Measurements from ENCODE around the gene IFTAP.

Gene IFTAP

DNA sequence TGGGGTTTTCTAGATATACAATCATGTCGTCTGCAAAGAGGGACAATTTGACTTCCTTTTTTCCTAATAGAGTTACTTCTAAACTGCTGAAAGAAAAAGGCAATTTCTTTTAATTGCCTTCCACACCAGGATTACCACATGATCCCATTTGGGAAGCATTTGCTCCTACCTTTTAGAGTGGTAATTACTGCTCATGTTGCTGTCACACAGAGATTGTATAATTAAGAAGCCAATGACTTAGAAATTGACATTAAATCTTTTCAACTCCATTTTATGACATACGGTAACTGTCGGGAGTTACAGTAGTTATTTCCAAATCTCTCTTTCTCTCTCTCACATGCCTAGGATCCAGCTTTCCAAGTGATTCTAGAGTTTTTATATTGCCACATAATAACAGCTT, 21.5 kb downstream of the IFTAP start:
- DNase-seq (ENCODE audit: insufficient read length, low spot score) (no peak), FAIRE-seq (no peak)
- TF ChIP-seq TAF1 (IDR thresholded peaks at IDR 0.05; ENCODE audit: low read depth, low read length): no peak
- TF ChIP-seq POLR2AphosphoS5 (IDR thresholded peaks at IDR 0.05; ENCODE audit: low read depth, low read length): no peak
- TF ChIP-seq POLR2A (IDR thresholded peaks at IDR 0.05; ENCODE audit: low read depth, low read length): no peak
- TF ChIP-seq PAX5 (IDR thresholded peaks at IDR 0.05; ENCODE audit: insufficient read depth, low read length, severe bottlenecking): no peak
- TF ChIP-seq SPI1 (IDR thresholded peaks at IDR 0.05; ENCODE audit: low read depth, low read length): no peak
- no peak for TF ChIP-seq POU2F2 (IDR thresholded peaks at IDR 0.05; ENCODE audit: low read depth, low read length)

DNA sequence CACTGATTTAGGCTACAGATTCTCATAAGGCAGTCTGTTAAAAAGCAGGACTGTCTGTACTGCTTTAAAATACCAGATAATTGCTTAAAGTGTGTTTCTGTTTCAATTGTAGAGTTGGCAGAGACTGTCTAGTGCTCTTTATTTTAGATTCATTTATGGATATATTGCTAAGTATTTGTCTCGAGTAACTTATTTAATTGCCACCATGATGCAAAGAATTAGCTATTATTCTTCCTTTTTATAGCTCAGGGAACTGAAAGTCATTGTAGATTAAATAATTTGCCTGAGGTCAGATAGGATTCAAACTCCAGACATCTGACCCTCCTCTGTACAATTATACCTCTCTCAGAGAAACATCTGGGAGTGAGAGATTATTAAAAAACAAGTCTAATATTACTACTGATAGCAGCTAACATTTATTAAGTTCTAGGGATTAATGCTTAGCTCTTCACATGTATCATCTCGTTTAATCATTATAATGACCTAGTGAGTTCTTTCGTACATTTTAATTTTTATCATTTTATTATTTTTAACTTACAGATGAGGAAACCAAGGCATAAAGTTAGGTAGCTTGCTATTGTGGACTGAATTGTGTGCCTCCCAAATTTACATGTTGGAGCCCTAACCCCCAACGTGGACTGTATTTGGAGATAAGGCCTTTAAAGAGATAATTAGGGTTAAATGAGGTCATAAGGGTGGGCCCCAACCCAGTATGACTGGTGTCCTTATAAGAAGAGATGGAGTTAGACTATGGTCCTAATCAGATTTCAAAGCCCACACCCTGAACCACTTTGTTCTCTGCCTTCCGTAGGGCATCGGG, 23.5 kb downstream of the IFTAP start:
- FAIRE-seq: no peak
- DNase-seq (ENCODE audit: insufficient read length, low spot score): no peak
- TF ChIP-seq POU2F2 (IDR thresholded peaks at IDR 0.05; ENCODE audit: low read depth, low read length): no peak
- no peak for TF ChIP-seq PAX5 (IDR thresholded peaks at IDR 0.05; ENCODE audit: insufficient read depth, low read length, severe bottlenecking)
- TF ChIP-seq POLR2A (IDR thresholded peaks at IDR 0.05; ENCODE audit: low read depth, low read length): no peak
- no peak for TF ChIP-seq TAF1 (IDR thresholded peaks at IDR 0.05; ENCODE audit: low read depth, low read length)
- TF ChIP-seq POLR2AphosphoS5 (IDR thresholded peaks at IDR 0.05; ENCODE audit: low read depth, low read length): no peak
- TF ChIP-seq SPI1 (IDR thresholded peaks at IDR 0.05; ENCODE audit: low read depth, low read length): no peak

DNA sequence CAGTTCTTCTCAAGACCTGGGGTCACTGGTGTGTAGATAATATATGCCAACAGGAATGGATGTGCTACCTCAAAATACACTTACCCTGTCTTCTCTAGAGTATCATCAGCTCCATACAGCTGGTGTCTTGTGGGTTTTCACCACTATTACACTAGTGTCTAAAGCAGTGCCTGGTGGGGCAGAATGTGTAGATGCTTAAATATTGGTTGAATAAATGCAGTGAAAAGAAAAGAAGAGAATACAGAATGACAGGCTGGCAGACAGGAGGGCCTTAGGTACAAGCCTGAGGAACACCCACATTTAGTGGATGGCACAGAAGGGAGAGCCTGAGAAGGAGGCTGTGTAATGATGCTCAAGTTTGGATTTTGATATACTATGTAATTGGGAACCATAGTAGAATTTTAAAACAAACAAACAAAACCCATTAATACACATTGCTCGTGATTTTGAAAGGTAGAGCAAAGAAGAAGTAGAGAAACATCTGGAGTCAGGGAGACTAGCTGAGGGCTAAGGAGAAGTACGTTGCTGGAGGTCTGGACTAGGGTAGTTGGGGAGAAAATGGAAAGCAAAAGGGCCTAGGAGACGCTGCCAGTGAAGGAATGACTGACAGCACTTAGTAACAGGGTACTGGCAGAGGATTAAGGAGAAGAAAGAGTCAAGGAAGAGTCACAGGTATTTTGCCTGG, 24.2 kb downstream of the IFTAP start:
- FAIRE-seq (peak; percentile 45), DNase-seq (ENCODE audit: insufficient read length, low spot score) (no peak)
- TF ChIP-seq TAF1 (IDR thresholded peaks at IDR 0.05; ENCODE audit: low read depth, low read length): no peak

DNA sequence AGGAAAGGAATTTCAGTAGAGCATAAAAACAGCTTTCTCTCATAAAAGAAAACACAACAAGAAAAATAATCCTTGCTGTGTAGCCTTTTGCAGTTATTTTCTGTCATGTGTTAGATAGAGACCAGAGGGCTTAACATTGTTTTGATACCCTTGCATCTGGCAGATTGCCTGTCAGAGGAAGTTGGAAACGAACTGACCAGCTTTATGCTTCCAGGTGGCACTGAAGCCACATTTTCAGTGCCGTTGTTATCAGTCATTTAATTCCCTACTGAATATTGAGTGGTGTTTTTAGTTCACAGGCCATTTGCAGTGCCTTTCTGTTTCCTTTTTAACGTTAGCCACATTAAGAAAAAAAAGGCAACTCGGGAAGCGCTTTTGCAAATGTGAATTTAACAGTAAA, 25.2 kb downstream of the IFTAP start:
- DNase-seq (ENCODE audit: insufficient read length, low spot score) (no peak), FAIRE-seq (peak; percentile 16)
- no peak for TF ChIP-seq POLR2AphosphoS5 (IDR thresholded peaks at IDR 0.05; ENCODE audit: low read depth, low read length)
- no peak for TF ChIP-seq SPI1 (IDR thresholded peaks at IDR 0.05; ENCODE audit: low read depth, low read length)
- TF ChIP-seq POLR2A (IDR thresholded peaks at IDR 0.05; ENCODE audit: low read depth, low read length): no peak
- TF ChIP-seq POU2F2 (IDR thresholded peaks at IDR 0.05; ENCODE audit: low read depth, low read length): no peak
- no peak for TF ChIP-seq PAX5 (IDR thresholded peaks at IDR 0.05; ENCODE audit: insufficient read depth, low read length, severe bottlenecking)
- no peak for TF ChIP-seq TAF1 (IDR thresholded peaks at IDR 0.05; ENCODE audit: low read depth, low read length)

DNA sequence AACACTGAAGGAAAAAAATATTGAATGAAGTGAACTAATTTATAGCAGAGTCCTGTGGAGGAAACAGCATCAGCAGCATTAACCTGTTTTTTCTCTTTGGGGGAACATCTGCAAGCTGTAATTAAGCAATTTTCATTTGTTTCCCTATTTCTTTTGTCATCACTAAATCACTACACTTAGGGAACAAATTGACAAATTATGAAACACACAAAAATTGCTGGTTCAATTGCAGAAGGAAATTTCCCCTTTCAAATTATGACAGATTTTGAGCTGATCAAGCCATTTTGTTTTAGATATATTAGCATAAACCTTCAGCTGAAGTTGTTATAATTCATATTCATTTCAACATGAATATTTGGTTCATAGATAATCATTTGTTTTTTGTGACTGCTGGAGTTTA, 25.9 kb downstream of the IFTAP start:
- TF ChIP-seq SPI1 (IDR thresholded peaks at IDR 0.05; ENCODE audit: low read depth, low read length): no peak
- no peak for TF ChIP-seq TAF1 (IDR thresholded peaks at IDR 0.05; ENCODE audit: low read depth, low read length)
- no peak for TF ChIP-seq POU2F2 (IDR thresholded peaks at IDR 0.05; ENCODE audit: low read depth, low read length)
- TF ChIP-seq POLR2A (IDR thresholded peaks at IDR 0.05; ENCODE audit: low read depth, low read length): no peak
- no peak for TF ChIP-seq POLR2AphosphoS5 (IDR thresholded peaks at IDR 0.05; ENCODE audit: low read depth, low read length)
- TF ChIP-seq PAX5 (IDR thresholded peaks at IDR 0.05; ENCODE audit: insufficient read depth, low read length, severe bottlenecking): no peak
- no peak for DNase-seq (ENCODE audit: insufficient read length, low spot score)
- no peak for FAIRE-seq

DNA sequence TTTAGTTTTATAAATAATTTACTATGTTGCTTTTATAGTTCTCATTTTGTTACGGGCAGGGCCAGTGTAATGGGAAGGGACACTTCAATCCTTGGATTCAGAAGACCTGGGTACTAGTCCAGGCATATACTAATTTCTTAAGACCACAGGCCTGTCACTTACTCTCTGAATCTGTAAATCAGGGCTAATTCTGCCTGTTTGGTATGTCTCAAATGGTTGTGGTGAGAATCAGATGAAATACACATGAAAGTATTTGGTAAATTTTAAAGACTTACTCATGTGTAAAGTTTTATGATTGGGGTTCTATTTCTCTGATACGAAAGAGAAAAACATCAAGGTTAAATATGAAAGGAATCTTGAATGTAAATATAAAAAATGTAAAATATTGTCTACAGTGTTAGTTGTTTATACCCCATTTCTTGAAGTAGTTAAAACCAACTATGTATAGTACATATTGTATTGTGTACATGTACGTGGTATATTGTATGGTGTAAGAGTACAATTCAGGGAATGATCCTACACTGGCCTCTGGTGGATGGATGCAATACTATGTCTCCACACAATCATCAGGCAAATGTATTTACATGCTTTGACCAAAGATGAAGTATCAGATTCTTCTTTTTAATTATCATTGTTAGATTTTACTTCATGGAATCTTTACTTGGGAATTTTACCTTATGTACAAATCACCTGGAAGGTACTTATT, 28.3 kb downstream of the IFTAP start:
- peak; percentile 68 for FAIRE-seq
- TF ChIP-seq SPI1 (IDR thresholded peaks at IDR 0.05; ENCODE audit: low read depth, low read length): no peak
- no peak for TF ChIP-seq TAF1 (IDR thresholded peaks at IDR 0.05; ENCODE audit: low read depth, low read length)
- no peak for TF ChIP-seq POLR2AphosphoS5 (IDR thresholded peaks at IDR 0.05; ENCODE audit: low read depth, low read length)
- TF ChIP-seq POU2F2 (IDR thresholded peaks at IDR 0.05; ENCODE audit: low read depth, low read length): no peak
- TF ChIP-seq POLR2A (IDR thresholded peaks at IDR 0.05; ENCODE audit: low read depth, low read length): no peak
- no peak for TF ChIP-seq PAX5 (IDR thresholded peaks at IDR 0.05; ENCODE audit: insufficient read depth, low read length, severe bottlenecking)
- no peak for DNase-seq (ENCODE audit: insufficient read length, low spot score)

DNA sequence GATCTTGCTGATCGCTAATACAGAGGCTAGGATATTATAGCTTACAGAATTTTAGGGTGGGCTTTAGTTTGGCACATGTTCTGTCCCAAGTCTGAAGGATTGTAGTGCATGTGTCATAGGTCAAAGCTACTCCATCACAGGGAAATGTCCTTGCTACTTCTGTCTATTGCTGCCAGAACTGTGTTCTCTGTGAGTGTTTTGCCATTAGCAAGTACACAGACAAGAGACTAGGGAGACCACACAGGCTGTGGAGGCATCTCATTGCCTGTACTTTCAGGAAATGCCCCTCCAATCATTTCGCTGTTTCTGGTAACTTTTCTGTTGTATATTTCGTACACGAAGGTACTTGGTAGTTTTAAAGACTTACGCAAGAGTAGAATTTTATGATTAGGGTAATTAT, 29.2 kb downstream of the IFTAP start:
- FAIRE-seq: no peak

DNA sequence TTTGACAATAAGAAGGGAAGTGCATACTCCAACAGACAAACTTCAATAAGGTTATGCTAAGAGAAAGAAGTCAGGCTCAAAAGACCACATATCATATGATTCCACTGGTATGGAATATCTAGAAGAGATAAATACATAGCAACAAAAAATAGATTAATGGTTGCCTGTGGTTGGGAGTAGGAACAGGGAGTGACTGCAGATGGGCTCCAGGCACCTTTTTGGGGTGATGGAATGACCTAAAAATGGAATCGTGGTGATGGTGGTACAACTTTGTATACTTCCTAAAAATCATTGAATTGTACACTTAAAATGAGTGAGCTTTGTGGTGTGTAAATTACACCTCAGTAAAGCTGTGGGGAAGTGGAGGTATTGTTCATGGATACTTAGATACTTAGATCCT, 32.7 kb downstream of the IFTAP start:
- no peak for TF ChIP-seq POU2F2 (IDR thresholded peaks at IDR 0.05; ENCODE audit: low read depth, low read length)
- FAIRE-seq: no peak
- DNase-seq (ENCODE audit: insufficient read length, low spot score): no peak

More for the DNA sequence above, 29.2 kb downstream of the IFTAP start:
- no peak for DNase-seq (ENCODE audit: insufficient read length, low spot score)
- TF ChIP-seq TAF1 (IDR thresholded peaks at IDR 0.05; ENCODE audit: low read depth, low read length) (no peak), PAX5 (IDR thresholded peaks at IDR 0.05; ENCODE audit: insufficient read depth, low read length, severe bottlenecking) (no peak), POLR2A (IDR thresholded peaks at IDR 0.05; ENCODE audit: low read depth, low read length) (no peak)

DNA sequence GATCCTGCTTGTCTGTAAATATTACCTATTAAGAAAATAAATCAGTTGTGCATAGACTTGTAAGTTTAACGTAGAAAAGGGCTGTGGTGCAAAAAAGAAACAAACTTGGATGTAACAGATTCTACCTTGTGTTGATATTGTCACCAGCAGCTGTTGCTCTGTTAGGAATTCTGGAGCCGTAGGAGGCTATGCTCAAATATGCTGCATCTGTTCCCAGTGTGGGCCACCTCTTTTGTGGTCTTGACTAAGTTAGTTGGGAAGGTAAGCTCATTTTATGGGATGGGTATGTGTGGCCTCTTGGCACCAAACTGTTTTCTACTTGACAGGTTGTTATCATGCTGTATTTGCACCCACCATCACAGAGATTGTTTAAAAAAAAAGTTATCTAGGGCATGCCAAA, 33.2 kb downstream of the IFTAP start:
- TF ChIP-seq TAF1 (IDR thresholded peaks at IDR 0.05; ENCODE audit: low read depth, low read length) (no peak), POLR2A (IDR thresholded peaks at IDR 0.05; ENCODE audit: low read depth, low read length) (no peak), PAX5 (IDR thresholded peaks at IDR 0.05; ENCODE audit: insufficient read depth, low read length, severe bottlenecking) (no peak), POLR2AphosphoS5 (IDR thresholded peaks at IDR 0.05; ENCODE audit: low read depth, low read length) (no peak), SPI1 (IDR thresholded peaks at IDR 0.05; ENCODE audit: low read depth, low read length) (no peak), POU2F2 (IDR thresholded peaks at IDR 0.05; ENCODE audit: low read depth, low read length) (no peak)
- DNase-seq (ENCODE audit: insufficient read length, low spot score): no peak
- no peak for FAIRE-seq

All from GM12891 (cell line).